Ishikawa (cell line): ENCODE measurements around the gene CPA3.

ENCODE experiments used
- CEBPB ChIP-seq: IDR thresholded peaks from 2 replicates; pipeline ENCODE4 v1.6.1; 2012
- CREB1 ChIP-seq: IDR thresholded peaks from 2 replicates; pipeline ENCODE4 v1.6.1; 2012; ENCODE audit warnings: low read depth
- EGR1 ChIP-seq: IDR thresholded peaks from 2 replicates; pipeline ENCODE4 v1.6.1; 2012
- EP300 ChIP-seq: IDR thresholded peaks from 2 replicates; pipeline ENCODE4 v1.6.1; 2012; ENCODE audit warnings: borderline replicate concordance
- FOXM1 ChIP-seq: IDR thresholded peaks from 2 replicates; pipeline ENCODE4 v1.6.1; 2012; ENCODE audit warnings: low read depth, borderline replicate concordance
- MAX ChIP-seq: IDR thresholded peaks from 2 replicates; pipeline ENCODE4 v1.6.1; 2012
- NFIC ChIP-seq: IDR thresholded peaks from 2 replicates; pipeline ENCODE4 v1.6.1; 2012
- RAD21 ChIP-seq: IDR thresholded peaks from 2 replicates; pipeline ENCODE4 v1.6.1; 2012; ENCODE audit warnings: low read depth
- REST ChIP-seq: IDR thresholded peaks from 2 replicates; pipeline ENCODE4 v1.6.1; 2012; ENCODE audit warnings: low read depth, mild to moderate bottlenecking
- TAF1 ChIP-seq: IDR thresholded peaks from 2 replicates; pipeline ENCODE4 v1.6.1; 2012; ENCODE audit warnings: low read depth, mild to moderate bottlenecking
- TCF12 ChIP-seq: IDR thresholded peaks from 2 replicates; pipeline ENCODE4 v1.6.1; 2012; ENCODE audit warnings: low read depth
- TEAD4 ChIP-seq: IDR thresholded peaks from 2 replicates; pipeline ENCODE4 v1.6.1; 2012
- USF1 ChIP-seq: IDR thresholded peaks from 2 replicates; pipeline ENCODE4 v1.6.1; 2012
- YY1 ChIP-seq: IDR thresholded peaks from 2 replicates; pipeline ENCODE4 v1.6.1; 2012; ENCODE audit warnings: low read depth
- ZBTB7A ChIP-seq: IDR thresholded peaks from 2 replicates; pipeline ENCODE4 v1.6.1; 2012; ENCODE audit warnings: low read depth

The CPA3 gene

GRCh38 chr3:148848410-148848809 is 16.7 kb upstream of the CPA3 start:
- no peak for TF ChIP-seq CEBPB
- TF ChIP-seq EGR1, result no peak
- no peak for TF ChIP-seq FOXM1
- TF ChIP-seq MAX, result no peak
- no peak for TF ChIP-seq ZBTB7A
- no peak for TF ChIP-seq EP300
- TF ChIP-seq TCF12, result no peak
- TF ChIP-seq CREB1, result no peak

GRCh38 chr3:148852271-148852992 is 12.7 kb upstream of the CPA3 start:
- no peak for TF ChIP-seq MAX
- TF ChIP-seq FOXM1, result no peak
- no peak for TF ChIP-seq CEBPB
- no peak for TF ChIP-seq TCF12
- TF ChIP-seq REST, result no peak
- no peak for TF ChIP-seq EP300
- no peak for TF ChIP-seq YY1
- no peak for TF ChIP-seq TAF1
- no peak for TF ChIP-seq TEAD4
- TF ChIP-seq CREB1, result no peak
- TF ChIP-seq NFIC, result no peak
- TF ChIP-seq ZBTB7A, result no peak
- no peak for TF ChIP-seq USF1
- TF ChIP-seq EGR1, result no peak
- TF ChIP-seq RAD21, result no peak

GRCh38 chr3:148853076-148853475 is 12.0 kb upstream of the CPA3 start:
- no peak for TF ChIP-seq EP300
- no peak for TF ChIP-seq NFIC
- no peak for TF ChIP-seq CREB1
- no peak for TF ChIP-seq FOXM1

GRCh38 chr3:148854061-148854460 is 11.0 kb upstream of the CPA3 start:
- TF ChIP-seq MAX (no peak), EP300 (no peak), ZBTB7A (no peak), FOXM1 (no peak), YY1 (no peak), NFIC (no peak), REST (no peak), USF1 (no peak), EGR1 (no peak), TCF12 (no peak), CREB1 (no peak), TEAD4 (no peak), CEBPB (no peak), RAD21 (no peak), TAF1 (no peak)

- TF ChIP-seq CEBPB (no peak), EGR1 (no peak), FOXM1 (no peak), NFIC (no peak), TEAD4 (no peak), YY1 (no peak), TCF12 (no peak), EP300 (no peak), USF1 (no peak), REST (no peak), TAF1 (no peak), RAD21 (no peak), ZBTB7A (no peak), CREB1 (no peak)
Measured at GRCh38 chr3:148856384-148856783, 8.7 kb upstream of the CPA3 start.
